ENCODE data around the gene DYRK3. TPM values are rescaled to one million over a fixed set of nuclear protein-coding genes. Genes with fewer than 3 reads are reported as not detected.

Gene DYRK3
- total and polyA plus RNA-seq, 2 donors, result 4.9 to 7.2 TPM

DNA sequence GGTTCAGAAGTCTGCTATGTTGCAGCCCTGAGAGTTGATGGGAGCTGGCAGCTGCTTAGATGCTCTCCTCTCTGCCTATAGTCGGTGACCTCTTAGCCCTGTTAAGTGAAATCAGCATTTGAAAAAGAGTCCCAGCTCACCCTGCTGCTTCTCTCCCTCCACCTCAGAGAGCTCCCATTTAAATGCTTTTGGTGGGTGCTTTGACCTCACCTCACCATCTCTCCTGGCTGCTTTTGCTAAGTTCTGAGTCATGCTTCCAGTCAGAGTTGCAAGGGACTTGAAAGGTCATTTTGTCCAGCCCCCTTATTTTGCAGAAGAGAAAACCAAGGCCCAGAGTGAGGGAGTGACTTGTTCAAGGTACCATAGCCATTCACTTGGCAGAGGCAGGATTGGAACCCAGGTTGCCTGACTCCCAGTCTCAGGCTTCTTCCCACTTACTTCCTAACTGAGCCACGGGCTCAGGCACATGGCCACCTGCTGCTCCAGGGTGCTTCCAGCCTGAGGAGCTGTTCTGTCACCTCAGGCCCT lies 52.6 kb downstream of the DYRK3 start:
- H3K9me3 ChIP-seq (ENCODE audit: control insufficient read depth in 2 of 2, insufficient read depth in 1 of 2, low read length in 1 of 2), result peaks cover 0 to 2% of the 10 kb centered on the region in 2 donors
- peaks cover 4 to 12% of the 10 kb centered on the region in 2 donors for H3K36me3 ChIP-seq (ENCODE audit: control insufficient read depth in 2 of 2, insufficient read depth in 2 of 2, low read length in 1 of 2)
- no peak overlapping the region for H3K4me3 ChIP-seq (ENCODE audit: low read length in 2 of 2)
- WGBS, result 90% methylated on average over 2 of the region's 2 CpGs
- no peak for DNase-seq (ENCODE audit: low read depth in 6 of 9, low spot score in 9 of 9)
- peaks cover 0 to 2% of the 10 kb centered on the region in 2 donors for H3K27me3 ChIP-seq (ENCODE audit: control insufficient read depth in 2 of 2, insufficient read depth in 1 of 2, low read length in 1 of 2)
- H3K27ac ChIP-seq (ENCODE audit: low read depth in 1 of 2, low read length in 1 of 2), result no peak overlapping the region
- H3K4me1 ChIP-seq (ENCODE audit: control insufficient read depth in 2 of 2, insufficient read depth in 2 of 2, low read length in 2 of 2), result peaks cover 22 to 47% of the 10 kb centered on the region in 2 donors

DNA sequence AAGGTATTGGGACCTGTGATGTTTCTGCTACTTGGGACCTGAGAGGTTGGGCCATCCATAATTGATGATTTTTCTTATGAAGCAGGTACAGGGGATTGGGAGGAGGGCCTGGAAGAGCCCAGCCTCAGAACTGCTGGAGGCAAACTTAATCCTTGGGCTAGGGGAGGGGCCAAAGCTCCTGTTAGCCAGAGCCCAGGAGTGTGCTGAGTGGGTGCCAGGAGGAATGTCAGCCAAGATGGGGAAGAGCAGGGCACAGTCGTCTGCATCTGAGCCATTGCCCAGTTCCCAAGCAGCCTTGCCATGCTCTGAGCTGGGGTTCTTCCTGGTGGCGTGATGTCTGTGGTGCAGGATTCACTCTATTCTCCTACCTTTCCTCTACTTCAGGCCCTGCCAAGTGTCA lies 55.2 kb downstream of the DYRK3 start:
- Histone ChIP-seq H3K27me3 (ENCODE audit: control insufficient read depth in 2 of 2, insufficient read depth in 1 of 2, low read length in 1 of 2) (no peaks in the 10 kb centered on the region), H3K4me1 (ENCODE audit: control insufficient read depth in 2 of 2, insufficient read depth in 2 of 2, low read length in 2 of 2) (peaks cover 19 to 48% of the 10 kb centered on the region in 2 donors), H3K4me3 (ENCODE audit: low read length in 2 of 2) (no peak overlapping the region), H3K36me3 (ENCODE audit: control insufficient read depth in 2 of 2, insufficient read depth in 2 of 2, low read length in 1 of 2) (peaks cover 12 to 20% of the 10 kb centered on the region in 2 donors), H3K9me3 (ENCODE audit: control insufficient read depth in 2 of 2, insufficient read depth in 1 of 2, low read length in 1 of 2) (peaks cover 0 to 2% of the 10 kb centered on the region in 2 donors), H3K27ac (ENCODE audit: low read depth in 1 of 2, low read length in 1 of 2) (no peak overlapping the region)
- DNase-seq (ENCODE audit: low read depth in 6 of 9, low spot score in 9 of 9), result no peak
- WGBS, result 95% methylated on average over 2 of the region's 2 CpGs

DNA sequence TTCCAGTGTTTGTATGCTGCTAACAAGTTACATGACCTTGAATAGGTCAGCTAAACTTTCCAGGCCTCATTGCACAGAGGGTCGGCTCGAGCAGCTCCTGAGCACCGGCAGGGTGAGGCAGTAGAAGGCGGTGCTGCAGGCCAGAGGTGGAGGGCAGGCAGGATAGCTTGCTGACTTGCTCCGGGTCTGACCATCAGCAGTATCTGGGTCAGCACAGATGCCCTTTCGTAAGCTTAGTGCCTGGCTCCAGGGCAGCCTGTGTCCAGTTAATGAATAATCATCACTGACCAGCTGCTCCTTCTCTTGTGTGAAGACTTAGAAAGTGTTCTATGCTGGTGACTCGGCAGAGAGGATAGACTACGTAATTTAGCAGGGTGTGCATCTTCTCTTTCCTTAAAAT lies 56.3 kb downstream of the DYRK3 start:
- no peak overlapping the region for H3K4me3 ChIP-seq (ENCODE audit: low read length in 2 of 2)
- no peak for DNase-seq (ENCODE audit: low read depth in 6 of 9, low spot score in 9 of 9)
- H3K36me3 ChIP-seq (ENCODE audit: control insufficient read depth in 2 of 2, insufficient read depth in 2 of 2, low read length in 1 of 2), result peaks cover 19 to 20% of the 10 kb centered on the region in 2 donors
- H3K27ac ChIP-seq (ENCODE audit: low read depth in 1 of 2, low read length in 1 of 2), result no peak overlapping the region
- 97% methylated on average over 8 of the region's 8 CpGs for WGBS
- H3K27me3 ChIP-seq (ENCODE audit: control insufficient read depth in 2 of 2, insufficient read depth in 1 of 2, low read length in 1 of 2), result no peaks in the 10 kb centered on the region
- peaks cover 0 to 2% of the 10 kb centered on the region in 2 donors for H3K9me3 ChIP-seq (ENCODE audit: control insufficient read depth in 2 of 2, insufficient read depth in 1 of 2, low read length in 1 of 2)
- H3K4me1 ChIP-seq (ENCODE audit: control insufficient read depth in 2 of 2, insufficient read depth in 2 of 2, low read length in 2 of 2), result peaks cover 19 to 48% of the 10 kb centered on the region in 2 donors

DNA sequence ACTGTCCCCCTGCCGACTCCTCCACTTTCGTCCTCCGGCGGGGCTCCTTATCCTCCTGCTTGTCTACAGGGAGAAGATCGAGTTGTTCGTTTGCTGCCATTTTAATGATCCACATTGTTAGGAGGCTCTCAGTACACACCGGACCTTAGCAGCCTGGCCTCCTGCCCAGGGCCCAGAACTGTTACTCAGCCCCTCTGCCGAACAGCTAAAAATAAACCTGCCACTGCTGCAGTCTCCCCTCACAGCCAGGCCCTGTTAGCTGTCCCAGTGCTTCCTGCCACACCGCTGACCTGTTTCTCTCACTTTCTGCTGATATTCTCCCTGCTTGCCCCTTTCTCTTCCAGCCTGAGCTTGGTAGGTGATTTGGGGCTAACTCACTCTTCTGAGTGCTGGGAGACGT lies 57.7 kb downstream of the DYRK3 start:
- WGBS, result 67% methylated on average over 10 of the region's 10 CpGs
- Histone ChIP-seq H3K4me1 (ENCODE audit: control insufficient read depth in 2 of 2, insufficient read depth in 2 of 2, low read length in 2 of 2) (peaks cover 6 to 35% of the 10 kb centered on the region in 2 donors), H3K27me3 (ENCODE audit: control insufficient read depth in 2 of 2, insufficient read depth in 1 of 2, low read length in 1 of 2) (no peaks in the 10 kb centered on the region), H3K4me3 (ENCODE audit: low read length in 2 of 2) (no peak overlapping the region), H3K36me3 (ENCODE audit: control insufficient read depth in 2 of 2, insufficient read depth in 2 of 2, low read length in 1 of 2) (peaks cover 27 to 31% of the 10 kb centered on the region in 2 donors), H3K9me3 (ENCODE audit: control insufficient read depth in 2 of 2, insufficient read depth in 1 of 2, low read length in 1 of 2) (peaks cover 0 to 2% of the 10 kb centered on the region in 2 donors), H3K27ac (ENCODE audit: low read depth in 1 of 2, low read length in 1 of 2) (no peak overlapping the region)
- DNase-seq (ENCODE audit: low read depth in 6 of 9, low spot score in 9 of 9), result no peak

DNA sequence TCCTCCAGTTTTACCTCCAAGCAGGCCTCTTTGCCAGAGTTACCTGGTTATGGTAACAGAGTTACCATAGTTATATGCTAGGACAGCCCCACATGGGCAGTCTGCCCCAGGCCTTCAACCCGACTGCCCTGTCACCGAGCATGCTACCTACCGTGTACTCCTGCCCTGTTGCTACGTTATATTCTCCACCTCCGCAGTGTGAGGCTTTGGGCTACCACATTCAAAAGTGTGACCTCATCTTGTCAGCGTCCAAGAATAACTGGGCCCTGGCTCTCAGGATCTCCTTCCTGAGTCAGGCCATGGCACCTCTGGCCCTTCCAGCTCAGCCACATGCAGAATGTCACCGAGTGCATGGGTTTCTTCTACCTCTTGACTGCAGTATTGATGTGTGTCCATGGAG lies 58.3 kb downstream of the DYRK3 start:
- Histone ChIP-seq H3K27me3 (ENCODE audit: control insufficient read depth in 2 of 2, insufficient read depth in 1 of 2, low read length in 1 of 2) (no peaks in the 10 kb centered on the region), H3K9me3 (ENCODE audit: control insufficient read depth in 2 of 2, insufficient read depth in 1 of 2, low read length in 1 of 2) (peaks cover 0 to 2% of the 10 kb centered on the region in 2 donors), H3K27ac (ENCODE audit: low read depth in 1 of 2, low read length in 1 of 2) (no peak overlapping the region), H3K4me1 (ENCODE audit: control insufficient read depth in 2 of 2, insufficient read depth in 2 of 2, low read length in 2 of 2) (peaks cover 3 to 32% of the 10 kb centered on the region in 2 donors), H3K36me3 (ENCODE audit: control insufficient read depth in 2 of 2, insufficient read depth in 2 of 2, low read length in 1 of 2) (peaks cover 29 to 31% of the 10 kb centered on the region in 2 donors), H3K4me3 (ENCODE audit: low read length in 2 of 2) (no peak overlapping the region)
- DNase-seq (ENCODE audit: low read depth in 6 of 9, low spot score in 9 of 9), result no peak
- WGBS, result 96% methylated on average over 7 of the region's 7 CpGs

DNA sequence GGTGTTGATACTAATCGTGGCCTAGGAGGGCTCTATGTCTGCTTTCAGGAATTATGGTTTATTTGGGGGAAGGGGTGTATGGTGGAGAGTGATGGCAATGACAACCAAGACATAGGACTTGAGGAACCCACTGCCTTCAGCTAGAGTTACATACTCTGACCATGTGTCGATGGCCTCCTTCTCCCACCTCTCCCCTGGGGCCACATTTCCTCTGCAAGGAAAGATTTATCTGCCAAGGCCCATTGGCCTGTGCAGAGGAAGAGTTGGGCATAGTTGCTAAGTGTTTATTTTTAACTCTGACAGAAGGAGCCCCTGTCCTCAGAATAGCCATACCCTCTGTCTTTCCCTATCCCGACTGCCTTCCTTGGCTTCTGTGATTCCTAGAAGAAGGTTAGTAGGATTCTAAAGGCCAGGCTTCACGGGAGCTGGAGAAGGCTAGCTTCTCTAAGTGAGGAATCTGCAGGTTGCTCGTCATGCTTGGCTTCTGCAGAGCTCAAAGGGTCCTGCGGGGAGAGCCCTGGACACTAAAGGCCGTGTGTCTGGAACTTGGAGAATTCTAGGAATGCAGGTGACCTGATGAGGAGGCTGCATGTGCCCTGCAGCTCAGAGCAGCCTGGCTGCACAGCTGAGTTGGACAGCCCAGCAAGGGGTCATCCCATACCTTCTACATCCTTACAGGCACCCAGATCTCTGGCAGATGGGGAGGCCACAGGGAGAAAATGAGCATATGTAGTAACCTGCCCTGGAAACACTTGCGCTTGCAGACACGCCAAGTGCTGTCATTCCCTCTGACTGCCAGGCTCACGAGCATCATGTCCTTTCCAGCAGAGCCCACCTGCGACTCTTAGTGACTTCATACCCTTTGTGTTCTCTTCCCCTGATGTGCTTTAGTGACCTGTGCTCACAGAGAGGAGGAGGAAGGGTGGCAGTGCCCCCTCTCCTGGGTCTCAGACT lies 59.1 kb downstream of the DYRK3 start:
- Histone ChIP-seq H3K4me1 (ENCODE audit: control insufficient read depth in 2 of 2, insufficient read depth in 2 of 2, low read length in 2 of 2) (peaks cover 5 to 37% of the 10 kb centered on the region in 2 donors), H3K36me3 (ENCODE audit: control insufficient read depth in 2 of 2, insufficient read depth in 2 of 2, low read length in 1 of 2) (peaks cover 26 to 31% of the 10 kb centered on the region in 2 donors), H3K9me3 (ENCODE audit: control insufficient read depth in 2 of 2, insufficient read depth in 1 of 2, low read length in 1 of 2) (peaks cover 0 to 2% of the 10 kb centered on the region in 2 donors), H3K27me3 (ENCODE audit: control insufficient read depth in 2 of 2, insufficient read depth in 1 of 2, low read length in 1 of 2) (no peaks in the 10 kb centered on the region), H3K27ac (ENCODE audit: low read depth in 1 of 2, low read length in 1 of 2) (no peak overlapping the region), H3K4me3 (ENCODE audit: low read length in 2 of 2) (no peak overlapping the region)
- WGBS, result 85% methylated on average over 11 of the region's 11 CpGs
- DNase-seq (ENCODE audit: low read depth in 6 of 9, low spot score in 9 of 9), result no peak

DNA sequence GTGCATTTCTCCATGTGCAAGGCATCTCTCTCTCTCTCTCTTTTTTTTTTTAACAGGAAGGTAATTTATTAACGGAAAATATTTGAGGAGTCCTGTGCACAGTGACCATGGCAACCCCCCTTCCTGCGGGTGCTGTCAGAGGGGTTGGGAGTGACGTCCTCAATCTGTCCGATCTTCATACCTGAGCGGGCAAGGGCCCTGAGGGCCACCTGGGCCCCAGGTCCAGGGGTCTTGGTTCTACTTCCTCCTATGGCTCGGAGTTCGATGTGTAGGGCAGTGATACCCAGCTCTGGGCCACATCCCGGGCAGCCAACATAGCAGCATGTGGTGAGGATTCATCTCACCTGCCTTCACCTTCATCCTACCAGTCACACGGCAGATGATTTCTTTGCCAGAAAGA lies 60.4 kb downstream of the DYRK3 start:
- Histone ChIP-seq H3K4me3 (ENCODE audit: low read length in 2 of 2) (no peak overlapping the region), H3K27me3 (ENCODE audit: control insufficient read depth in 2 of 2, insufficient read depth in 1 of 2, low read length in 1 of 2) (no peaks in the 10 kb centered on the region), H3K36me3 (ENCODE audit: control insufficient read depth in 2 of 2, insufficient read depth in 2 of 2, low read length in 1 of 2) (peaks cover 22 to 32% of the 10 kb centered on the region in 2 donors), H3K27ac (ENCODE audit: low read depth in 1 of 2, low read length in 1 of 2) (no peak overlapping the region), H3K9me3 (ENCODE audit: control insufficient read depth in 2 of 2, insufficient read depth in 1 of 2, low read length in 1 of 2) (peaks cover 0 to 2% of the 10 kb centered on the region in 2 donors), H3K4me1 (ENCODE audit: control insufficient read depth in 2 of 2, insufficient read depth in 2 of 2, low read length in 2 of 2) (peaks cover 5 to 47% of the 10 kb centered on the region in 2 donors)
- WGBS, result 97% methylated on average over 9 of the region's 9 CpGs
- no peak for DNase-seq (ENCODE audit: low read depth in 6 of 9, low spot score in 9 of 9)

DNA sequence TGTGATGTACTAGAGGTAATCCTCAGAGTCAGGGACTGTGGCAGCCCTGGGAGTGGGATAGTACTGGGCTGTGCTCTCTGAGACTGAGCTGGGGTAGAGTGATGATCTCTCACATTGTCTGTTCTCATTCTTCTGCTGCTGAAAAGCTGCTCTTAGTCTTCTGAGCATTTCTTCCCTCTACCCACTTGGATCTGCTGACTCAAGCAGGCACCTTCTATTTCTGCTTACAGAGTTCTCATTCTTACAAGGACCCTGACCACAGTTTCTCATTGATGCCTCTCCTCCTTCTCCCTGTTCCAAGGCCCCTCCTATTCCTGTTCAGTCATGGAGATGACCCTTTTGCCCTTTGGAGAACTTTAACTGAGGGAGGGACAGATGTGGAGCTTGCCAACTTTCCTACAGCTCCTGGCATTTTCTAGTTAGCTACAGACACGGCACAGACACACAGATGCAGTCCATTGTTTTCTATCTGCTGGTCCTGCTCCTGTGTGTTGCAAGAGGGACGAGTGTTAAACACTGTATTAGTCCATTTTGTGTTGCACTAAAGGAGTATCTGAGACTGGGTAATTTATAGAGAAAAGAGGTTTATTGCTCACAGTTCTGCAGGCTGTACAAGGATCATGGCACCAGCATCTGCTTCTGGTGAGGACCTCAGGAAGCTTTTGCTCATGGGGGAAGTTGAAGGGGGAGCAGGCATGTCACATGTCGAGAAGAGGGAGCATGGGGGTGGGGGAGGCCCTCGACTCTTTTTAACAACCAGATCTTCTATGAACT lies 61.7 kb downstream of the DYRK3 start:
- no peak overlapping the region for H3K4me3 ChIP-seq (ENCODE audit: low read length in 2 of 2)
- no peak overlapping the region for H3K27ac ChIP-seq (ENCODE audit: low read depth in 1 of 2, low read length in 1 of 2)
- H3K4me1 ChIP-seq (ENCODE audit: control insufficient read depth in 2 of 2, insufficient read depth in 2 of 2, low read length in 2 of 2), result peaks cover 3 to 44% of the 10 kb centered on the region in 2 donors
- WGBS, result 94% methylated on average over 4 of the region's 4 CpGs
- no peak for DNase-seq (ENCODE audit: low read depth in 6 of 9, low spot score in 9 of 9)
- peaks cover 0 to 2% of the 10 kb centered on the region in 2 donors for H3K9me3 ChIP-seq (ENCODE audit: control insufficient read depth in 2 of 2, insufficient read depth in 1 of 2, low read length in 1 of 2)
- peaks cover 17 to 32% of the 10 kb centered on the region in 2 donors for H3K36me3 ChIP-seq (ENCODE audit: control insufficient read depth in 2 of 2, insufficient read depth in 2 of 2, low read length in 1 of 2)
- H3K27me3 ChIP-seq (ENCODE audit: control insufficient read depth in 2 of 2, insufficient read depth in 1 of 2, low read length in 1 of 2), result no peaks in the 10 kb centered on the region
